Measurements from ENCODE around the gene MYT1.

The MYT1 gene

GRCh38 chr20:64139199-64140060 lies 24.8 kb upstream of the MYT1 start:
- no peak for DNase-seq (ENCODE audit: low spot score)

GRCh38 chr20:64140061-64140931 lies 24.0 kb upstream of the MYT1 start:
- DNase-seq (ENCODE audit: low spot score) = no peak

GRCh38 chr20:64140956-64141355 lies 23.3 kb upstream of the MYT1 start:
- DNase-seq (ENCODE audit: low spot score) = no peak

- DNase-seq (ENCODE audit: low spot score) = no peak
Measured at GRCh38 chr20:64142590-64142989, 21.7 kb upstream of the MYT1 start.

GRCh38 chr20:64143018-64143801 lies 21.0 kb upstream of the MYT1 start:
- DNase-seq (ENCODE audit: low spot score) = no peak

- DNase-seq (ENCODE audit: low spot score) = no peak
Measured at GRCh38 chr20:64144144-64144912, 19.9 kb upstream of the MYT1 start.

GRCh38 chr20:64145458-64146300 lies 18.6 kb upstream of the MYT1 start:
- DNase-seq (ENCODE audit: low spot score) = no peak

GRCh38 chr20:64146301-64146935 lies 17.8 kb upstream of the MYT1 start:
- no peak for DNase-seq (ENCODE audit: low spot score)

GRCh38 chr20:64146936-64147477 lies 17.2 kb upstream of the MYT1 start:
- no peak for DNase-seq (ENCODE audit: low spot score)

GRCh38 chr20:64148581-64148980 lies 15.7 kb upstream of the MYT1 start:
- no peak for DNase-seq (ENCODE audit: low spot score)

- no peak for DNase-seq (ENCODE audit: low spot score)
Measured at GRCh38 chr20:64149141-64149540, 15.1 kb upstream of the MYT1 start.

GRCh38 chr20:64149809-64150560 lies 14.3 kb upstream of the MYT1 start:
- DNase-seq (ENCODE audit: low spot score) = no peak

- no peak for DNase-seq (ENCODE audit: low spot score)
Measured at GRCh38 chr20:64150756-64151632, 13.3 kb upstream of the MYT1 start.

GRCh38 chr20:64151633-64152530 lies 12.4 kb upstream of the MYT1 start:
- DNase-seq (ENCODE audit: low spot score) = no peak

GRCh38 chr20:64152906-64153305 lies 11.3 kb upstream of the MYT1 start:
- no peak for DNase-seq (ENCODE audit: low spot score)

- DNase-seq (ENCODE audit: low spot score) = no peak
Measured at GRCh38 chr20:64153410-64153809, 10.8 kb upstream of the MYT1 start.

Data from putamen (tissue), 1 donor.